SU-DHL-6 (cell line): ENCODE data around the gene OR5B12.

Source experiments
- H2AFZ ChIP-seq: fragments of 200-600 bp; sonication (generic); 2 replicates; pipeline ENCODE4 v1.6.1; 2014; ENCODE audit warnings: low read depth, mild to moderate bottlenecking, moderate library complexity, mixed read lengths, antibody characterized with exemption, low read length; ENCODE audit not compliant: severe bottlenecking
- H3F3A ChIP-seq: fragments of 200-600 bp; shearing (Covaris generic); 2 replicates; pipeline ENCODE4 v1.6.0; 2016; ENCODE audit warnings: antibody characterized with exemption, mild to moderate bottlenecking; ENCODE audit not compliant: insufficient read depth
- H3K27ac ChIP-seq: fragments of 200-600 bp; sonication (generic); 2 replicates; pipeline ENCODE4 v1.5.1; 2016; ENCODE audit warnings: low read depth, mild to moderate bottlenecking, low read length, moderate library complexity, mixed read lengths
- H3K27me3 ChIP-seq: fragments of 200-600 bp; sonication (generic), shearing (Covaris generic); 2 replicates; pipeline ENCODE4 v1.6.0; 2014; ENCODE audit warnings: mild to moderate bottlenecking, low read length
- H3K36me3 ChIP-seq: fragments of 200-600 bp; sonication (generic); 2 replicates; pipeline ENCODE4 v1.6.1; 2014; ENCODE audit warnings: mild to moderate bottlenecking, low read length, mixed read lengths
- H3K4me2 ChIP-seq: fragments of 300-600, 200-600 bp; shearing (Covaris generic), sonication (generic); 2 replicates; pipeline ENCODE4 v1.6.0; 2014; ENCODE audit warnings: low read length, low read depth, mild to moderate bottlenecking; ENCODE audit not compliant: poor library complexity, severe bottlenecking
- H3K4me3 ChIP-seq: fragments of 200-600 bp; sonication (generic); 2 replicates; pipeline ENCODE4 v1.5.1; 2014; ENCODE audit warnings: antibody characterized with exemption, low read length, mild to moderate bottlenecking, mixed read lengths; ENCODE audit not compliant: insufficient read depth, poor library complexity, severe bottlenecking
- H3K79me2 ChIP-seq: fragments of 200-600 bp; sonication (generic); 2 replicates; pipeline ENCODE4 v1.6.1; 2014; ENCODE audit warnings: mild to moderate bottlenecking, low read length, moderate library complexity; ENCODE audit not compliant: insufficient read depth
- H3K9ac ChIP-seq: fragments of 200-600 bp; sonication (generic); 2 replicates; pipeline ENCODE4 v1.7.0; 2014; ENCODE audit warnings: mild to moderate bottlenecking, low read length
- H3K9me2 ChIP-seq: fragments of 200-600 bp; sonication (generic); replicated peaks from 2 replicates; pipeline ENCODE4 v1.6.1; 2014; ENCODE audit warnings: low read length; ENCODE audit not compliant: insufficient read depth
- H3K9me3 ChIP-seq: fragments of 200-600 bp; sonication (generic); 2 replicates; pipeline ENCODE4 v1.6.1; 2014; ENCODE audit warnings: low read length, mixed read lengths; ENCODE audit not compliant: insufficient read depth
- H4K20me1 ChIP-seq: fragments of 200-600 bp; sonication (generic); 2 replicates; pipeline ENCODE4 v1.6.1; 2014; ENCODE audit warnings: low read depth, mild to moderate bottlenecking, antibody characterized with exemption, low read length, moderate library complexity, mixed read lengths
- CTCF ChIP-seq: fragments of 200-600 bp; sonication (generic); IDR thresholded peaks from one replicate; pipeline ENCODE4 v1.5.1; 2017; ENCODE audit warnings: antibody characterized with exemption, mild to moderate bottlenecking, low read length, moderate library complexity; ENCODE audit not compliant: insufficient read depth, poor library complexity, severe bottlenecking
- EZH2phosphoT487 ChIP-seq: fragments of 200-600 bp; sonication (generic), shearing (Covaris generic); conservative IDR thresholded peaks from 2 replicates; pipeline ENCODE4 v1.6.1; 2018; ENCODE audit warnings: mild to moderate bottlenecking, antibody characterized with exemption, low read length, moderate library complexity, mixed read lengths

The OR5B12 gene

GRCh38 chr11:58444300-58444699, 2.3 kb upstream of the OR5B12 start:
- no peaks in the 10 kb centered on the region for H4K20me1 ChIP-seq
- H3K9me2 ChIP-seq: no peaks in the 10 kb centered on the region; the same call in 1 of the 2 replicates
- H3K27ac ChIP-seq: no peak overlapping the region
- H3K27me3 ChIP-seq: no peaks in the 10 kb centered on the region
- no peak overlapping the region for H3K4me2 ChIP-seq
- no peaks in the 10 kb centered on the region for H3K79me2 ChIP-seq
- H3K9ac ChIP-seq: no peak overlapping the region
- H3K36me3 ChIP-seq: no peaks in the 10 kb centered on the region
- TF ChIP-seq EZH2phosphoT487: no peak
- TF ChIP-seq CTCF: no peak
- H3K9me3 ChIP-seq: no peaks in the 10 kb centered on the region
- no peak overlapping the region for H3K4me3 ChIP-seq
- H3F3A ChIP-seq: no peaks in the 10 kb centered on the region
- H2AFZ ChIP-seq: no peak overlapping the region

GRCh38 chr11:58438486-58438885, 3.5 kb downstream of the OR5B12 start:
- no peaks in the 10 kb centered on the region for H3K36me3 ChIP-seq
- no peak overlapping the region for H3K4me3 ChIP-seq
- H3K79me2 ChIP-seq: no peaks in the 10 kb centered on the region
- no peaks in the 10 kb centered on the region for H3K9me2 ChIP-seq
- no peaks in the 10 kb centered on the region for H3K27me3 ChIP-seq
- H3K4me2 ChIP-seq: no peak overlapping the region
- H4K20me1 ChIP-seq: no peaks in the 10 kb centered on the region
- no peak overlapping the region for H3K9ac ChIP-seq
- no peak overlapping the region for H3K27ac ChIP-seq
- H3F3A ChIP-seq: no peaks in the 10 kb centered on the region
- no peaks in the 10 kb centered on the region for H3K9me3 ChIP-seq
- H2AFZ ChIP-seq: no peak overlapping the region
- TF ChIP-seq EZH2phosphoT487 (no peak), CTCF (no peak)

- Histone ChIP-seq H4K20me1 (no peaks in the 10 kb centered on the region), H3K9me2 (no peaks in the 10 kb centered on the region), H3K27me3 (no peaks in the 10 kb centered on the region), H3K9ac (no peak overlapping the region), H3K4me2 (no peak overlapping the region), H3K4me3 (no peak overlapping the region), H3K27ac (no peak overlapping the region), H3F3A (no peaks in the 10 kb centered on the region), H3K36me3 (no peaks in the 10 kb centered on the region), H2AFZ (no peak overlapping the region), H3K9me3 (no peaks in the 10 kb centered on the region), H3K79me2 (no peaks in the 10 kb centered on the region)
- TF ChIP-seq EZH2phosphoT487: no peak
- no peak for TF ChIP-seq CTCF
Measured at GRCh38 chr11:58434217-58434616, 7.8 kb downstream of the OR5B12 start.

- Histone ChIP-seq H3K9me3 (no peaks in the 10 kb centered on the region), H3F3A (no peaks in the 10 kb centered on the region), H3K36me3 (no peaks in the 10 kb centered on the region), H3K9ac (no peak overlapping the region), H3K4me3 (no peak overlapping the region), H3K79me2 (no peaks in the 10 kb centered on the region), H4K20me1 (no peaks in the 10 kb centered on the region), H3K27ac (no peak overlapping the region), H3K27me3 (no peaks in the 10 kb centered on the region), H3K9me2 (no peaks in the 10 kb centered on the region), H2AFZ (no peak overlapping the region), H3K4me2 (no peak overlapping the region)
- TF ChIP-seq CTCF (no peak), EZH2phosphoT487 (no peak)
Measured at GRCh38 chr11:58433638-58434203, 8.3 kb downstream of the OR5B12 start.
